ENCODE measurements around the gene SORCS1. TPM values are rescaled to one million over a fixed set of nuclear protein-coding genes. Genes with fewer than 3 reads are reported as not detected.

SORCS1 gene
- total RNA-seq, 1 donor = not detected

DNA sequence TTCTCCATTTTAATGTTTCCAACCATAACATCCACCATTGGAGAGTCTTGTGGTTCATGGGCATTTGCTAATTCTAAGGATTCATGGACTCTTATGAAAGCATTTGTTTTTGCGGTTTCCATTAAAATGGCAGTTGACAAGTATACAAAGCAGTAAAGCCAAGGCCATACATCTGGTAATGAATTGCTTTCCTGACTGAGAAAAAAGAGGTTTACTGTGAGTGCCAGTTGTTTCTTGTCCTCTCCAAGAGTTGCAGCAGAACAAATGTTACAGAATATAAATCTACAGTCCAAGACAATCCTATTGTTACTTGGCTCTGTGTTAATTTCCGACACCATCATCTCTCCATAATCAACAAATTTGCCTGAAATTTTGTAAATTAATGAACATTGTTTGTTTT, 261.3 kb downstream of the SORCS1 start:
- DNase-seq (ENCODE audit: low read depth) = no peak
- TF ChIP-seq, protein P1, sequence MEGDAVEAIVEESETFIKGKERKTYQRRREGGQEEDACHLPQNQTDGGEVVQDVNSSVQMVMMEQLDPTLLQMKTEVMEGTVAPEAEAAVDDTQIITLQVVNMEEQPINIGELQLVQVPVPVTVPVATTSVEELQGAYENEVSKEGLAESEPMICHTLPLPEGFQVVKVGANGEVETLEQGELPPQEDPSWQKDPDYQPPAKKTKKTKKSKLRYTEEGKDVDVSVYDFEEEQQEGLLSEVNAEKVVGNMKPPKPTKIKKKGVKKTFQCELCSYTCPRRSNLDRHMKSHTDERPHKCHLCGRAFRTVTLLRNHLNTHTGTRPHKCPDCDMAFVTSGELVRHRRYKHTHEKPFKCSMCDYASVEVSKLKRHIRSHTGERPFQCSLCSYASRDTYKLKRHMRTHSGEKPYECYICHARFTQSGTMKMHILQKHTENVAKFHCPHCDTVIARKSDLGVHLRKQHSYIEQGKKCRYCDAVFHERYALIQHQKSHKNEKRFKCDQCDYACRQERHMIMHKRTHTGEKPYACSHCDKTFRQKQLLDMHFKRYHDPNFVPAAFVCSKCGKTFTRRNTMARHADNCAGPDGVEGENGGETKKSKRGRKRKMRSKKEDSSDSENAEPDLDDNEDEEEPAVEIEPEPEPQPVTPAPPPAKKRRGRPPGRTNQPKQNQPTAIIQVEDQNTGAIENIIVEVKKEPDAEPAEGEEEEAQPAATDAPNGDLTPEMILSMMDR (IDR thresholded peaks at IDR 0.05; ENCODE audit: insufficient read depth, low read depth, low read length) = no peak
- no peak overlapping the region for H3K4me3 ChIP-seq (ENCODE audit: low read depth, low read length)

DNA sequence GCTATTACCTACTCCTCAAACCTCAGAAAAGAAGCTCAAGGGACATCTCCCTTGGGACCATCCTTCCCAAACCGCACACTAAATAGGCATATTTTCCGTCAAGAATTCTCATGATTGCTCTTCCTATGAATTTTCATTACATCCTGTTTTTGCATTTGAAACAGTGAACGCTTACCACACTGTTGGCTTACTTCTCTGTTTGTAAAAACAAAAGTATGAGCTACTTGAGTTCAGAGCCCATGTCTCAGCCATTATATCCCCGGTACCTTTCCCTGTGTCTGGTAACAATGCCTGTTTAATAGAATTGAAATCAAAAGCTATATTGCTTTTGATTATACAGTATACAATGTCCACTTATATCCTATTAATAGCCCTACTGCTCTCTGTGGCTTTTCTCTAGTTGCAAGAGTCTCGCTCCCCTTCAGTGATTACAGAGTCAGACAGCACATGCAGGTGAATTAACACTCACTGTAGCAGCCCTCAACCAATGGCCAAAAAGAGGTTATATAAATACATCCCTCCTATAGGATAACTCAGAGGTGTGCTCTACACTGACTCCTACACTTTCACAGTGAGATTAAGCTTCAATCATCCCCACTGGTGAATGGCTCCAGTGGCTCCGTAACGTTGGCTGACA, 264.4 kb downstream of the SORCS1 start:
- no peak for DNase-seq (ENCODE audit: low read depth)
- no peak overlapping the region for H3K4me3 ChIP-seq (ENCODE audit: low read depth, low read length)
- TF ChIP-seq, protein P1 (IDR thresholded peaks at IDR 0.05; ENCODE audit: insufficient read depth, low read depth, low read length) = no peak

DNA sequence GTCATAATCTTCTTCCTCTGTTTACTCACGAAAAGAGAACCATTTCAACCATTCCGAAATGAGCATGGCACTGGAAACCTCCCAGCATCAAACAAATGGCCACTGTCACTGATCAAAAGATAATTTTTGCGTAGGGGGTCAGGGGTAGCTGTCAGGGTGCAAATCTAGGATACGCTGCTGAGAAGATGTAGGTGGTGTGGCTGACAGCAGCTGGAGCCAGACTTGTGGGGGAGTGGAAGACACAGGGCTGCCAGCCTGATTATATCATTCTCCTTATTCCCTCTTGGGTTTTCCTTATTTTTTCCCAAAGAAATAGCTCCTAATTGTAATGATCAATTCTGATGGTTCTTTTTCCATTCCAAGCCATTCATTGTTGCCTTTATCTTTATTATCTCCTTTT, 266.1 kb downstream of the SORCS1 start:
- TF ChIP-seq, protein P1 (IDR thresholded peaks at IDR 0.05; ENCODE audit: insufficient read depth, low read depth, low read length) = no peak
- no peak for DNase-seq (ENCODE audit: low read depth)
- no peak overlapping the region for H3K4me3 ChIP-seq (ENCODE audit: low read depth, low read length)

- TF ChIP-seq, protein P1 (IDR thresholded peaks at IDR 0.05; ENCODE audit: insufficient read depth, low read depth, low read length) = no peak
- H3K4me3 ChIP-seq (ENCODE audit: low read depth, low read length) = no peak overlapping the region
- peak; percentile 4 for DNase-seq (ENCODE audit: low read depth)
Observed at GRCh38 chr10:106897719-106898118, 266.8 kb downstream of the SORCS1 start.

DNA sequence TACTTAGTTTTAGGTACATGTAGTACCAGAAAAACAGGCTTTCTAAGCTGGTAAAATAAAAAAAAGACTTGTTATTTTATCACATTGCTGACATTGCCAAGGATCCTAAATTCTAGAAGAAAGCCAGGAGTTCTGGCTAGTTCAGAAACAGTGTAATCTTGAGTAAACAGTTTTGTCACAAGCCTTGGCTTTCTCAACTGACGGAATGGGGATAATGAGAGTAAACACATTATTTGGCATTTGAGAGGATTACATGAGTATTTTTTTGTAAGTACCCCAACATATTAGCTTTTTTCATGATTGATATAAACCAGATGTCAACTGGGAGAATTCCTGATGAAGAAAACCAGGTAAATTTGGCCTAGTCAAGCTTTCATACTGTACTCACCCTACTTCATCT, 269.8 kb downstream of the SORCS1 start:
- no peak for DNase-seq (ENCODE audit: low read depth)
- no peak overlapping the region for H3K4me3 ChIP-seq (ENCODE audit: low read depth, low read length)
- TF ChIP-seq, protein P1 (IDR thresholded peaks at IDR 0.05; ENCODE audit: insufficient read depth, low read depth, low read length) = no peak

GRCh38 chr10:106877574-106877973, 286.9 kb downstream of the SORCS1 start:
- TF ChIP-seq, protein P1 (IDR thresholded peaks at IDR 0.05; ENCODE audit: insufficient read depth, low read depth, low read length) = no peak
- no peak for DNase-seq (ENCODE audit: low read depth)
- H3K4me3 ChIP-seq (ENCODE audit: low read depth, low read length) = no peak overlapping the region

DNA sequence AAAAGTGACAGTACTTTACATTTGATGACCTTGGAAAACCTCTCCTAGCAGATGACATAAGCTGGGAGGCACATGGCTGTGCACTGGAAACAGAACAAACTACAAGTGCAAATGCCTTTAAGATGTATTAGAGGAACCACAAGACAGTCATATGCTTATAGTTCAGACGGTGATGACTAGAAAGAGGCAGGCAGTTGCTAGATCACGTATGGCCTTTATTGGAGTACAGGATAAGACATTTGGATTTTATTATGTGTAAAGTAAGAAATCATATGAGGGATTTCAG, 290.0 kb downstream of the SORCS1 start:
- no peak for DNase-seq (ENCODE audit: low read depth)
- TF ChIP-seq, protein P1 (IDR thresholded peaks at IDR 0.05; ENCODE audit: insufficient read depth, low read depth, low read length) = no peak
- H3K4me3 ChIP-seq (ENCODE audit: low read depth, low read length) = no peak overlapping the region
